Measurements from ENCODE around the gene SCN4B. TPM values are rescaled to one million over a fixed set of nuclear protein-coding genes. Genes with fewer than 3 reads are reported as not detected.

SCN4B gene
- total and polyA plus RNA-seq, 4 donors: 0.05 to 0.67 (median 0.42) TPM; not detected in 1

GRCh38 chr11:118157186-118157895 lies 4.7 kb upstream of the SCN4B start:
- no peak for DNase-seq (ENCODE audit: low spot score)
- TF ChIP-seq ZBTB33 (IDR thresholded peaks at IDR 0.05): no peak
- no peak for TF ChIP-seq CTCF (IDR thresholded peaks at IDR 0.05; ENCODE audit: low read depth, low read length, missing input control)
- no peak for TF ChIP-seq MAX (IDR thresholded peaks at IDR 0.05)
- TF ChIP-seq HNF4A (conservative IDR thresholded peaks at IDR 0.05): no peak
- TF ChIP-seq ATF3 (IDR thresholded peaks at IDR 0.05): no peak
- TF ChIP-seq FOXA1 (IDR thresholded peaks at IDR 0.05): no peak
- no peak for TF ChIP-seq TAF1 (conservative IDR thresholded peaks at IDR 0.05)
- TF ChIP-seq GABPA (IDR thresholded peaks at IDR 0.05 in 1 of 2, conservative IDR thresholded peaks at IDR 0.05 in 1 of 2): no peak
- TF ChIP-seq JUND (IDR thresholded peaks at IDR 0.05): no peak
- TF ChIP-seq EGR1 (IDR thresholded peaks at IDR 0.05; ENCODE audit: low read depth in 2 of 2): no peak
- TF ChIP-seq RXRA (IDR thresholded peaks at IDR 0.05): no peak
- TF ChIP-seq RAD21 (IDR thresholded peaks at IDR 0.05): no peak
- TF ChIP-seq SP1 (IDR thresholded peaks at IDR 0.05): no peak
- no peak for TF ChIP-seq NR2F2 (IDR thresholded peaks at IDR 0.05)
- no peak for TF ChIP-seq REST (IDR thresholded peaks at IDR 0.05)
- H3K36me3 ChIP-seq (ENCODE audit: control insufficient read depth in 4 of 4, insufficient read depth in 3 of 4, low read depth in 1 of 4, low read length in 3 of 4): no peaks in the 10 kb centered on the region
- 38% methylated on average over 10 of the region's 10 CpGs for WGBS
- H3K9me3 ChIP-seq (ENCODE audit: control insufficient read depth in 4 of 4, low read length in 3 of 4): no peaks in the 10 kb centered on the region
- no peak overlapping the region for H3K27ac ChIP-seq (ENCODE audit: low read depth in 1 of 2, low read length in 2 of 2)
- H3K4me1 ChIP-seq (ENCODE audit: control insufficient read depth in 4 of 4, insufficient read depth in 4 of 4, low read length in 3 of 4): peaks cover 5 to 9% (median 6%) of the 10 kb centered on the region in 4 donors
- H3K4me3 ChIP-seq (ENCODE audit: low read depth in 1 of 3, low read length in 3 of 3): no peak overlapping the region
- peaks cover 5 to 30% (median 8%) of the 10 kb centered on the region in 4 donors for H3K27me3 ChIP-seq (ENCODE audit: control insufficient read depth in 4 of 4, insufficient read depth in 4 of 4, low read length in 3 of 4)
- no peak overlapping the region for H3K9ac ChIP-seq (ENCODE audit: low read depth in 1 of 2, low read length in 2 of 2)
